ENCODE data around the gene ATG12. TPM values are rescaled to one million over a fixed set of nuclear protein-coding genes. Genes with fewer than 3 reads are reported as not detected.
A peak's percentile ranks its signal among the peaks of the same experiment; 100 is the strongest.

Gene ATG12
- total and polyA plus RNA-seq, 2 of the 13 experiments (the other 11 are each of a cell fraction or from before 2014, with no cell fraction given), result 46.4 to 58.1 TPM

GRCh38 chr5:115842089-115842935 is 947 bp upstream of the ATG12 start (continued):
- TF ChIP-seq ZNF687 (CRISPR knock-in tag; IDR thresholded peaks at IDR 0.05) (peak; percentile 7; the same call in 1 of the 2 replicates), PTBP1 (IDR thresholded peaks at IDR 0.05; ENCODE audit: low read depth, low read length, poor library complexity, severe bottlenecking) (no peak), SOX5 (CRISPR knock-in tag; IDR thresholded peaks at IDR 0.05; ENCODE audit: borderline replicate concordance) (no peak), CSRNP1 (CRISPR knock-in tag; IDR thresholded peaks at IDR 0.05) (no peak), TFAP4 (IDR thresholded peaks at IDR 0.05; ENCODE audit: borderline replicate concordance, low read depth) (peak; percentile 79), MEIS1 (CRISPR knock-in tag; IDR thresholded peaks at IDR 0.05; ENCODE audit: borderline replicate concordance) (no peak), KAT8 (CRISPR knock-in tag; IDR thresholded peaks at IDR 0.05) (no peak), ARHGAP35 (CRISPR knock-in tag; IDR thresholded peaks at IDR 0.05; ENCODE audit: borderline replicate concordance) (no peak), ZFP36L2 (CRISPR knock-in tag; IDR thresholded peaks at IDR 0.05) (no peak), ZNF331 (CRISPR knock-in tag; IDR thresholded peaks at IDR 0.05) (peak; percentile 3; the same call in 1 of the 2 replicates), ISL2 (CRISPR knock-in tag; IDR thresholded peaks at IDR 0.05) (no peak; the same call in 1 of the 2 replicates), THRA (CRISPR knock-in tag; IDR thresholded peaks at IDR 0.05; ENCODE audit: borderline replicate concordance) (0 out of 2 replicates have a peak, but pooled peaks have one; percentile 5), HMG20B (CRISPR knock-in tag; conservative IDR thresholded peaks at IDR 0.05) (no peak), ZBTB14 (CRISPR knock-in tag; IDR thresholded peaks at IDR 0.05) (0 out of 2 replicates have a peak, but pooled peaks have one; percentile 9)

Data from HepG2 (cell line).